ENCODE results near the gene FSTL4.

GRCh38 chr5:133243196-133243595 is 369.1 kb downstream of the FSTL4 start:
- TF ChIP-seq POLR2A (IDR thresholded peaks at IDR 0.05) (no peak), CTCF (IDR thresholded peaks at IDR 0.05 in 4 of 5, conservative IDR thresholded peaks at IDR 0.05 in 1 of 5) (no peak)

All from gastrocnemius medialis (tissue), 4 donors.